ENCODE measurements around the gene MTFR1L. TPM values are rescaled to one million over a fixed set of nuclear protein-coding genes. Genes with fewer than 3 reads are reported as not detected.

Gene MTFR1L
- total RNA-seq, 1 experiment from 2014 or later, result 32.5 TPM

DNA sequence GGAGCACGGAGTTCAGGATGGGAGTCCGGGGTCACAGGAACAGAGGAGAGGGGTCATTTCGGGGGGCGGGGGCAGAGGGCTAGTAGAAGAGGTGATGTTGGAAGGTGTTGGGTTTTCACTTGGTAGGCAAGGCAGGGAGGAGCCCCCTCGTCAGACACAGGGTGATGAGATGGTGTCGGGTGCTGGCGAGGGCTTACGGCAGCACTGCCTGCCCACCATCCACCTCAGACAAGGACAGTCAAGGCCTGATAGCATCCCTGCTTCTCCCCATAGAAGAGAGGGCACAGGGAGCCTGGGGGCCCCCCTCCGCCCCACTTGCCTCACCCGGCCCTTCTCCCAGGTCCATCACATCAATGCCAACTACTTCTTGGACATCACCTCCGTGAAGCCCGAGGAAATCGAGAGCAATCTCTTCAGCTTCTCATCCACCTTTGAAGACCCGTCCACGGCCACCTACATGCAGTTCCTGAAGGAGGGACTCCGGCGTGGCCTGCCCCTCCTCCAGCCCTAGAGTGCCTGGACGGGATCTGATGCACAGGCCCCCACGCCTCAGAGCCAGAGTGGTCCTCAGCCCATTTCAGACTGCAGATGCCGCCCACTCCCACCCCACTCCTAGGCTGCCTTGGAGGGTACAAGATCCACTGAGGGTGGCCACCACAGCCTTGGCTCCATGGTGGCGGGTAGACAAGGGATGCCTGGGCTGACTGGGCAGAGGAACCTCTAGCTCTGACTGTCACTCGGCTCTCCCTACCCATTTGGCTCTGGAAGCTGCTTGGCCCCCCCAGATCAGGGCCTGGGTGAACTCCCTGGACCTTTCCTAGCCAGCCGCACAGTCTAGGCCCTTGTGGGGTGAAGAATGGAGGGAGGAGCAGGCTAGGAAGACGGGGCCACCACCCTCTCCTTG is 4.3 kb upstream of the MTFR1L start:
- H3K4ac ChIP-seq (ENCODE audit: low read depth, low read length), result no peak overlapping the region
- Mint-ChIP-seq H3K9me3 (no peaks in the 10 kb centered on the region), H3K4me1 (peaks cover 20 to 25% of the 10 kb centered on the region in 2 experiments), H3K36me3 (ENCODE audit: insufficient read depth in 1 of 3, low read depth in 3 of 3) (peaks cover 9 to 39% (median 36%) of the 10 kb centered on the region in 3 experiments; a peak in 6 of 7 replicates), H3K4me3 (no peak overlapping the region), H3K27ac (peak overlapping the region in 1 of 3 experiments; percentile 29; a peak in 1 of 7 replicates), H3K27me3 (ENCODE audit: low read depth) (peaks cover 2% of the 10 kb centered on the region)
- no peak overlapping the region for H2AFZ ChIP-seq (ENCODE audit: low read length)
- no peaks in the 10 kb centered on the region; the same call in 1 of the 2 replicates for H3K4me1 ChIP-seq (ENCODE audit: insufficient read depth, low read length)
- H4K20me1 ChIP-seq (ENCODE audit: control insufficient read depth, insufficient read depth, insufficient read length), result peaks cover 3% of the 10 kb centered on the region
- no peak overlapping the region for H4K5ac ChIP-seq (ENCODE audit: insufficient read length, low read depth, low read length)
- TF ChIP-seq, protein P1, sequence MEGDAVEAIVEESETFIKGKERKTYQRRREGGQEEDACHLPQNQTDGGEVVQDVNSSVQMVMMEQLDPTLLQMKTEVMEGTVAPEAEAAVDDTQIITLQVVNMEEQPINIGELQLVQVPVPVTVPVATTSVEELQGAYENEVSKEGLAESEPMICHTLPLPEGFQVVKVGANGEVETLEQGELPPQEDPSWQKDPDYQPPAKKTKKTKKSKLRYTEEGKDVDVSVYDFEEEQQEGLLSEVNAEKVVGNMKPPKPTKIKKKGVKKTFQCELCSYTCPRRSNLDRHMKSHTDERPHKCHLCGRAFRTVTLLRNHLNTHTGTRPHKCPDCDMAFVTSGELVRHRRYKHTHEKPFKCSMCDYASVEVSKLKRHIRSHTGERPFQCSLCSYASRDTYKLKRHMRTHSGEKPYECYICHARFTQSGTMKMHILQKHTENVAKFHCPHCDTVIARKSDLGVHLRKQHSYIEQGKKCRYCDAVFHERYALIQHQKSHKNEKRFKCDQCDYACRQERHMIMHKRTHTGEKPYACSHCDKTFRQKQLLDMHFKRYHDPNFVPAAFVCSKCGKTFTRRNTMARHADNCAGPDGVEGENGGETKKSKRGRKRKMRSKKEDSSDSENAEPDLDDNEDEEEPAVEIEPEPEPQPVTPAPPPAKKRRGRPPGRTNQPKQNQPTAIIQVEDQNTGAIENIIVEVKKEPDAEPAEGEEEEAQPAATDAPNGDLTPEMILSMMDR (conservative IDR thresholded peaks at IDR 0.05), result no peak
- no peak overlapping the region for H3T11ph ChIP-seq (ENCODE audit: low read length)
- H3K23ac ChIP-seq (ENCODE audit: insufficient read length, low read depth, low read length), result no peak overlapping the region
- WGBS (ENCODE audit: extremely low coverage, insufficient read length, low lambda C conversion rate), result no CpG with 5 or more reads among the region's 24 CpGs
- H2BK12ac ChIP-seq (ENCODE audit: insufficient read length, low read depth, low read length), result no peak overlapping the region
- H3K56ac ChIP-seq (ENCODE audit: insufficient read length, low read depth, low read length), result no peak overlapping the region
- no peaks in the 10 kb centered on the region for H3K27me3 ChIP-seq (ENCODE audit: insufficient read depth, low read length)
- no peak overlapping the region for H3K9ac ChIP-seq (ENCODE audit: extremely low read depth, insufficient read length, low read length)
- H3K27ac ChIP-seq (ENCODE audit: insufficient read length, low read depth, low read length), result no peak overlapping the region
- peaks cover 4% of the 10 kb centered on the region for H3K23me2 ChIP-seq (ENCODE audit: insufficient read length, low read depth, low read length, poor library complexity, severe bottlenecking)
- no peak overlapping the region for H4K8ac ChIP-seq (replicated peaks; ENCODE audit: insufficient read length, low read depth, low read length)
- H2BK5ac ChIP-seq (ENCODE audit: insufficient read length, low read length), result no peak overlapping the region
- no peaks in the 10 kb centered on the region for H3K9me3 ChIP-seq (ENCODE audit: control insufficient read depth, low read depth, low read length)
- H2BK20ac ChIP-seq (ENCODE audit: low read depth, low read length, poor library complexity, severe bottlenecking), result no peak overlapping the region
- no peak overlapping the region for H3K14ac ChIP-seq (ENCODE audit: insufficient read depth, low read length)
- H4K91ac ChIP-seq (ENCODE audit: insufficient read length, low read depth, low read length), result no peak overlapping the region
- no peak overlapping the region for H2BK120ac ChIP-seq (ENCODE audit: low read depth, low read length, poor library complexity, severe bottlenecking)
- no peak overlapping the region for H2AK5ac ChIP-seq (ENCODE audit: insufficient read length, low read length)
- DNase-seq, result no peak
- no peak overlapping the region for H3K4me2 ChIP-seq (ENCODE audit: insufficient read depth, insufficient read length, low read length)
- H3K18ac ChIP-seq (ENCODE audit: insufficient read length, low read depth, low read length), result no peak overlapping the region
- H2BK15ac ChIP-seq (ENCODE audit: low read depth, low read length), result no peak overlapping the region
- H3K79me1 ChIP-seq (ENCODE audit: insufficient read depth, low read depth, low read length, poor library complexity, severe bottlenecking), result no peaks in the 10 kb centered on the region
- H3K79me2 ChIP-seq (ENCODE audit: insufficient read depth, low read length), result no peaks in the 10 kb centered on the region
